ENCODE data around the gene NSD1. TPM values are rescaled to one million over a fixed set of nuclear protein-coding genes. Genes with fewer than 3 reads are reported as not detected.

Gene NSD1
- total RNA-seq, 1 donor from 2014 or later, result 32.4 TPM

GRCh38 chr5:177293819-177294581 is 160.4 kb downstream of the NSD1 start:
- Histone ChIP-seq H3K27me3 (ENCODE audit: control insufficient read depth, insufficient read depth, low read length) (no peaks in the 10 kb centered on the region), H3K36me3 (ENCODE audit: control insufficient read depth, insufficient read depth, low read length) (peaks cover 32% of the 10 kb centered on the region), H3K4me3 (ENCODE audit: low read depth, low read length) (no peak overlapping the region)
- DNase-seq (ENCODE audit: low read depth) (no peak), FAIRE-seq (no peak)
- no peak for TF ChIP-seq CTCF (IDR thresholded peaks at IDR 0.05; ENCODE audit: insufficient read depth, low read length, severe bottlenecking)

GRCh38 chr5:177294632-177295031 is 161.1 kb downstream of the NSD1 start:
- no peak overlapping the region for H3K4me3 ChIP-seq (ENCODE audit: low read depth, low read length)
- no peak for TF ChIP-seq CTCF (IDR thresholded peaks at IDR 0.05; ENCODE audit: insufficient read depth, low read length, severe bottlenecking)
- H3K27me3 ChIP-seq (ENCODE audit: control insufficient read depth, insufficient read depth, low read length), result no peaks in the 10 kb centered on the region
- H3K36me3 ChIP-seq (ENCODE audit: control insufficient read depth, insufficient read depth, low read length), result peaks cover 32% of the 10 kb centered on the region
- no peak for FAIRE-seq
- DNase-seq (ENCODE audit: low read depth), result no peak

GRCh38 chr5:177295924-177296323 is 162.4 kb downstream of the NSD1 start:
- TF ChIP-seq CTCF (IDR thresholded peaks at IDR 0.05; ENCODE audit: insufficient read depth, low read length, severe bottlenecking), result no peak
- FAIRE-seq (no peak), DNase-seq (ENCODE audit: low read depth) (no peak)
- H3K27me3 ChIP-seq (ENCODE audit: control insufficient read depth, insufficient read depth, low read length), result no peaks in the 10 kb centered on the region
- H3K4me3 ChIP-seq (ENCODE audit: low read depth, low read length), result no peak overlapping the region
- peaks cover 32% of the 10 kb centered on the region for H3K36me3 ChIP-seq (ENCODE audit: control insufficient read depth, insufficient read depth, low read length)

- TF ChIP-seq CTCF (IDR thresholded peaks at IDR 0.05; ENCODE audit: insufficient read depth, low read length, severe bottlenecking), result no peak
- H3K36me3 ChIP-seq (ENCODE audit: control insufficient read depth, insufficient read depth, low read length), result peaks cover 28% of the 10 kb centered on the region
- no peak overlapping the region for H3K4me3 ChIP-seq (ENCODE audit: low read depth, low read length)
- no peaks in the 10 kb centered on the region for H3K27me3 ChIP-seq (ENCODE audit: control insufficient read depth, insufficient read depth, low read length)
- FAIRE-seq (no peak), DNase-seq (ENCODE audit: low read depth) (no peak)
These were observed 163.0 kb downstream of the NSD1 start for GRCh38 chr5:177296581-177296980.

GRCh38 chr5:177297922-177298321 is 164.3 kb downstream of the NSD1 start:
- TF ChIP-seq CTCF (IDR thresholded peaks at IDR 0.05; ENCODE audit: insufficient read depth, low read length, severe bottlenecking), result no peak
- Histone ChIP-seq H3K4me3 (ENCODE audit: low read depth, low read length) (no peak overlapping the region), H3K36me3 (ENCODE audit: control insufficient read depth, insufficient read depth, low read length) (peaks cover 21% of the 10 kb centered on the region), H3K27me3 (ENCODE audit: control insufficient read depth, insufficient read depth, low read length) (no peaks in the 10 kb centered on the region)
- DNase-seq (ENCODE audit: low read depth) (no peak), FAIRE-seq (no peak)

- DNase-seq (ENCODE audit: low read depth), result no peak
- Histone ChIP-seq H3K36me3 (ENCODE audit: control insufficient read depth, insufficient read depth, low read length) (peaks cover 9% of the 10 kb centered on the region), H3K27me3 (ENCODE audit: control insufficient read depth, insufficient read depth, low read length) (no peaks in the 10 kb centered on the region), H3K4me3 (ENCODE audit: low read depth, low read length) (no peak overlapping the region)
- FAIRE-seq, result no peak
- TF ChIP-seq CTCF (IDR thresholded peaks at IDR 0.05; ENCODE audit: insufficient read depth, low read length, severe bottlenecking), result no peak
These were observed 166.1 kb downstream of the NSD1 start for GRCh38 chr5:177299697-177300096.
